HG02852 (cell line): ENCODE data around the gene TMEM250.

Source experiments
- ATAC-seq: cut with Tn5 transposase; IDR thresholded peaks from one replicate; pipeline ENCODE4 v1.9.1; 2021; ENCODE audit warnings: mild to moderate bottlenecking, moderate library complexity; ENCODE audit not compliant: unreplicated experiment

Gene TMEM250

DNA sequence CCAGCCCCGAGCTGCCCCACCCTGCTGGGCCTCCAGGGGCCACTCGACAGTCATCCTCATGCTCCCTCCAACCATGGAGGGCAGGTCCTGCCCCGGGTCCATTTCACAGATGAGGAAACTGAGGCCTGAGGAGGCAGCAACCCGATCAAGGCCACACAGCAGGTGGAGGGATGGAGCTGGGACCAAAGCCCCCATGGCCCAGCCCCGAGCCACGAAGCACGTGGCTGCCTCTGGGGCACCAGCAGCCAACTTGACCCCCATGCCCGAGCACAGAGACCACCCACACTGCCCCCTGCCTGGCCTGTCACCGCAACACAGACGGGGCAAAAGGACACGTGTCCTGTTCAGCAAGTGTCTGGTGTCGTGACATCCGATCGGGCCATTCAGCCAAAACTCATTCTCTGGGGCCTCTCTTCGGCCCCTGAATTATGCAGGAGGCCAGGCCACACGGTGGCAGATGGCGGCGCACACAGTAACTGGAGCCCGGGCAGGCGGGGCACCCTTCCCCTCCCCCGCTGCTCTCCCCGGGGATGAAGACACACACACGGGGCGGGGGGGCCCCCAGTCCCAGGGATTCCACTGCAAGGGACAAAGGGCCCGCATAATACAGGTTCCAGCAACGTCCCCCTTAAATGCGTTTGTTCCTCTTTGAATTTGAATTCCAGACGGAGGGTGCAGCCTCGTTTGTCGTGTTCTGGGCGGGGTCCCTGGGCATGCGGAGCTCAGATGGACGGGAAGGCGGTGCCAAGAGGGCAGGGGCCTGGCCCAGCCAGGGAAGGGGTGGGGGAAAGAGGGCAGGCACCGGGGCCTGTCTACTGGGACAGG is 29.4 kb upstream of the TMEM250 start:
- no peak for ATAC-seq

DNA sequence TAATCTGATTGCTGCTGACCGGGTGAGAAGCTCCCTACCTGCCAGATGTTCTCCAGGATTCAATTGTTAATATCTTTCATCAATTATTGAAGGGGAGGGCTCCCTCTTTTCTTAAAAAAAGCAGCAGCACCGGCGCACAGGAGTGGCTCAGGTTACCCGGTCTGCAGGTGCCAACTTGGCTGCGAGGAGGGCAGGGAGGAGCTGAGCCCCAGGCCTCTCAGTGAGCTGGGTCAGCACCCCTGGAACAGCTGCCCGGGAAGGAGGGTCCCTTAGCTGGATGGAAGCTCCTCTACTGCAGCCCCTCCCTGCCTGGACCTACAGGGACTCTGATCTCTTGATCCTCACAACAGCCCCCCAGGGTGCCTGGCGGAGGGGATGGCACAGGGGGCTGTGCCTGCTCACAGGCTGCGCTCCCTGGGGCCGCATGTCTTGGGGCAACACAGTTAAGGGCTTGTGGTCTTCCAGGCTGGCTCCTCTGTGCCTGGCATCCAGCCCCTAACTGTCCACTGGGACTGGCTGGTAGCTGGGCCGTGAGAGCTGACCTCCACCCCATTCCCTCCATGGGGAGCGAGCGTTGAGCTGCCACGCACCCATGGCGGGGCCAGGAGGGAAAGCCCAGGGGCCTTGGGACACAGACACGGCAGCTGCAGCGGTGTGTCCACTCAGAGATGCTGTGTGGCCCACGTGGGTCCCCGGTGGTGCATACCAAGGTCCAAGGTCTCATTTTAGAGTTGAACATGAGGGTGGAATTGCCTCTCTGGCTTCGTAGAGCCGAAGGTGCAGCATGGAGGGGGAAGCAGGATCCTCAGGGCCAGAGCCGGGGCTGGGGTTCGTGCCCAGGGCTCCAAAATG is 28.6 kb upstream of the TMEM250 start:
- no peak for ATAC-seq

DNA sequence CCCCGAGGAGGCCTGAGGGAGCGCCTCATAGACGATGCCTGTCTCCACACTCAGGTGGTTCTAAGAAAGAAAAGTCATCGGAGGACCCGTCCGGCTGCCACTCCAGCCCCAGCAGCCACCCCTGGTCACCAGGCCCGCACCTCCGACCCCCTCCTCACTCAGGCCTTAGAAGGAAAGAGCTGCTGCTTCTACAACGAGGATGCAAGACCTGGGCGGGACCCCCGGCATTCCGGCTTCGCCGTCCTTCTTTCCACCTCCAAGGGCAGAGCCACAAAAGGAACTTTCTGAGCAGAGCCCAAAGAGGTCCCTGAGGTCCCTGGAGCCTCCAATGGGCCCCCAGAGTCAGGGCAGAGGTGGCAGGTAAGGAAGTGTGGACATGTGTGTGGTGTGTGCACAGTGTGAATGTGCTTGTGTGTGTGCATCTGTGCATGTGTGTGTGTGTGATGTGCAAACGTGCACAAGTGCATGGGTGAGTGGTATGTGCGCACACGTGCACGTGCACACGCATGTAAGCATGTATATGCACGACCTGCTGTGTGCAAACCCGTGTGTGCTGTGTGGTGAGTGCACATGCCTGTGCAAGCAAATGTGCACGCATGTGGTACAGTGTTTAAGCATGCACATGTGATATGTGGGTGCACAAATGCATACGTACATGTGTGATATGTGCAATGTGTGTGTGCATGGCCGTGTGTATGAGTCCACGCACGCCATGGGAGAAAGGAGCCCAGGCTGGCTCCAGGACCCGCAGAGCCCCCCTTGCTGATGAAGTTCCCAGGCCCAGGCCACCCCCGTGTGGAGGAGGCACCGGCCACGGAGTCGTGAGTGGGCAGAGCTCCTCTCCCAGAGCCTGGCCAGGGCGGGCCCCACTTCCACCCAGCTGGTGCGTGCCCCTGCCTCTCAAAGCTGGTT is 27.7 kb upstream of the TMEM250 start:
- ATAC-seq, result no peak

DNA sequence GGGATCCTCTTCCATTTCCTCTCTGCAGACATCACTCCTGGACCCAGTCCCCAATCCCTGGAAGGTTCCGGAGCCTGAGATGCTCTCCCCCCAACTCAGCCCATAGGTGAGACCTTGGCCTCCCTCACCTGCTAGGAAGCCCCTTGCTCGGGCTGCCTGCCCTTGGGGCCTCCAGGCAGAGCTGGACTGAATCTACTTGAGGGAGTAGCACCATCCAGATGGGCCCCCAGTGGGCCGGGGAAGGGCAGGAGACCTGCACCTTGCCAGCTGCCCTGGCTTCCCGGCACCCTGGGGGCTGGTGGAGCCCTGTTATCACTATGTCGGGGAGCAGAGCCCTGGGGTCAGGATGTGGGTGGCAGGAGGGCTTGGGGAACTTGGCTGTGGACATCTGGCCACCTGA is 26.9 kb upstream of the TMEM250 start:
- no peak for ATAC-seq

DNA sequence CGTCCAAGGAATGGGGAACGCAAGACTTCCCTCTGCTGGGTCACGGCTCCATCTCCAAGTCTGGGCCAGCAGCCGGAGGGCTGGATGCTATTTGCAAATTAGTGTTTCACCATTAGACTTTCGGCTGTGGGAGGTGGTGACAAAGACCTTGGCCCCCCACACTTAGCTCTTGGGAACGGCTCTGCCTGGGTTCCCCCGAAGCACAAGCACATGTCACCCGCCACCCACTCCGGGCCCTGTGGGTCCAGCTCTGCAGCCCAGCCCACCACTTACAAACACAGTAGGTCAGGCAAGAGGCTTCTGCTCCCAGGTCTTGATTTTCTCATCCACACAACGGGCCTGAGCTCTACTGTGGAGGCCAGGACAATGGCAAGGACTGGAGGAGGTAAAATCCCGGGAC is 25.8 kb upstream of the TMEM250 start:
- no peak for ATAC-seq

DNA sequence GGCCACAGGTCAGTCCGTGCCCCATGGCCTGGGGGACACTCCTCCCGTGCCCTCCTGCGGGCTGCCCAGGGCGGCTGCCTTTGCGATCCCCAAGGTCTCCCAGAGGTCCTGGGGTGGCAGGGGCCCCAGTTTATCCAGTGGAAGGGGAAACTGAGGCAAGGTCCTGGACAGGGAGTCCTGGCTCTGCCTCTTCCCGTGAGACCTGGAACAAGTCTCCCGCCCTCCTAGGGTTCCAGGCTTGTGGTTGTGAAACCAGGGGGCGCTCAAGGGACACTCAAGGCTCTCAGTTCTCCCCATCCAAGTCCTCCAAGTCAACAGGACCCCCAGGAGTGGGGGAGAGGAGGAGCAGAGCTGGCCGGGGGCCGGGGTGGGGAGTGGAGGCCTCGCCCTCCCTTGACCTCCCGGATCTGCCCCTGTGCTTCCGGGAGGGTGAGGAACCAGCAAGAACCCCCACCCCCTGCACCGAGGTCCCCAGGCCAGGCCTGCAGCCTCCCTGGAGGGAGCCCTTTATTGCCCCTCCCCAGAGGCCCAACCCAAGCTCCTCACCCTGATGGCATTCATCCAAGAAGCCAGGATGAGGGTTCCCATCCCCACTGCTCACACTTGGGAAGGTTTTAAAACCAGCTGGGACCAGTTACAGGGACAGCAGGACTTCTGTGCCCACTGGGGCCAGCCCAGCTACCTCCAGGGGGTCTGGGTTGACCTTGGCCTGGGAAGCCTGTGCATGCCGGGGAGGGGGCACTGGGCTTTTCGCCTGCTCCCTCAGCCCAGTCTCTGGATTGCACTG is 24.7 kb upstream of the TMEM250 start:
- no peak for ATAC-seq

DNA sequence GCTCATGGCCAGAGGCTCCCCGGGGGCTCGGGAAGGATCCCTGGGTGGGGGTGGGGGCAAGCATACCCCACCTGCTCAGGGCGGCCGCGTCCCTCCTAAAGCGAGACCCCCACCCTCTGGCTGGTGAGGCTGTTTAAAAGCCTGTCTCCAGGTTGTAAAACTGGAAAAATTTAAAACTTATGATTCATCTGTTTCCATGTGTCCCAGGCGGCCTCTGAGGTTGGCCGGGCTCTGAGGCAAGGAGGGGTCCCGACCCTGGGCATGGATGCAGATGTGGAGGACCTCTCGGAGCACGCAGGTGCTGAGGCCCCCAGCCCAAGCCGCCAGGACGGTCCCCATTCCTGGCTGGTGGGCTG is 24.2 kb upstream of the TMEM250 start:
- no peak for ATAC-seq

DNA sequence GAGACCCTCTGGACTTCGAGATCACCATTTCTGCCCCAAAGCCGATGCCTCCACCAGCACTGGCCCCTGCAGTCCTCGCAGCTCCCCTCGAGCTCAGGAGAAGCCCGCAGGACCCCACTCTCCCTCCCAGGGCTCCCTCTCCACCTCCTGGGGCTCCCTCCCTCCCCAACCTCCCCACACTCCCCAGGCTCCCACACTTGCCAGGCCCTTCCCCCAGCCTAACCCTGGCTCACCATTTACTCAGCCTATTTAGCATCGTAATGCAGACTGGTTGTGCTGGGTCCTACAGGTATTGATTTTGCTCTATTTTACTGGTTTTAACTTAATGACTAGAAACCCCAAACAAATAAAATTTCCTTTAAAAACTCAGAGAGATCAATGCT is 23.7 kb upstream of the TMEM250 start:
- ATAC-seq, result no peak

DNA sequence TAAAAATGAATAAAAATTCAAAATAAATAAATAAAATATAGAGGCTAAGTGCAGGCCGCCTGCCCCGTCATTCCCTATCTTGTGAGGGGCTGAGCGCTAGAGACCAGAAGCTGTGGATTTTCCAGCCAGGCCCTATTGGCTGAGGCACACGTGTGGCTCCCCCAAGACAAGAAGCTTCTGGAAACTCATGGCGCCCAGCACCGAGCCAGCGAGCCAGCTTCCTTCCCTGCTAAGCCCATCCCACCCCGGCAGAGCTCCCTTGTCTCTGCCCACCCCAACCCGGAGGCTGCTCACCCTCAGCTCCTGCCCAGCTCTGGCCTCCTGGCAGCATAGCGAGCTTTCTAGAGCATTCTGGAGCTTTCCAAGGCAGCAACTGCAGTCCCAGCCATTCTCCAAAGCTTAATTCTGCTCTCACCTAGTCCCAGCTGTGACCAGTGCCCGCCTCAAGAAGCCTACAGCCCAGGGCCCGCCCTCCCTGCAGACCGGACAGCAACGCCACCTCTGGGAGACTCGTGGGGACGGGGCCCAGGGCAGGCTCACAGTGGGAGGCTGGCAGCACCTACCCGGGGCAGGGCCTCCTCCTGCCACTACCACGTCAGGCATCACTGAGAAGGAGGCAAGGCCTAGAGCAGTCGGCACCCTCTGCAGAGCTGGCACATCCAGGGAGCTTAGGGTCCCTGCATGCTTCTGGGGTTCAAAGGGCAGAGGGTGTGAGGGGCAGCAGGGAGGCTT is 23.2 kb upstream of the TMEM250 start:
- ATAC-seq, result no peak

DNA sequence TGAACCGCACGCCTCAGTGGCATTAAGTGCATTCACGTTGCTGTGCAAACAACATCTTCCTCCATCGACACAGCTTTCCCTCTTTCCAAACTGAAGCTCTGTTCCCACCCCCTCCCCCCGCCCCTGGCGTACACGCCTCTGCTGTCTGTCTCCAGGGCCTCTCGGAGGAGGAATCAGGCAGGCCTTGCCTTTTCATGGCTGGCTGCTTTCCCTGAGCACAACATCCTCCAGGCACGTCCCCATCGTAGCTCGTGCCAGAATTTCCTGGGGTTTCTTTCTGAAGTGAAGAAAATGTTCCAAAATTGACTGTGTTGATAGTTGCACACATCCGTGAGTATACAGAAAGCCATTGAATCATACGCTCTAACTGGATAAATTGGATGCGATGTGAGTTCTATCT is 22.3 kb upstream of the TMEM250 start:
- no peak for ATAC-seq

DNA sequence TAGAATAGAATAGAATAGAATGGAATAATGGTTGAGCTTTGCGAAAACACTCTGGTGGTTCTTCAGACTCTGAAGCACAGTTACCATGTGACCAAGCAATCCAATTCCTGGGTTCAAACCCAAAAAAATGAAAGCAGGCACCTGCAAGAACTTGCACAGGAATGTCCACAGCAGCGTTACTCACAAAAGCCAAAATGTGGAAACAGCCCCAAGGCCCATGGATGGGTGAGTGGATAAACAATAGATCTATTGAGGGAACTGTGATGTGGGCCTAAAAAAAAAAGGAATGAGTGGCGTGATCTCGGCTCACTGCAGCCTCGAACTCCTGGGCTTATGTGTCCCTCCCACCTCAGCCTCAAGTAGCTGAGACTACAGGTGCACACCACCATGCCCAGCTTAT is 21.4 kb upstream of the TMEM250 start:
- no peak for ATAC-seq

DNA sequence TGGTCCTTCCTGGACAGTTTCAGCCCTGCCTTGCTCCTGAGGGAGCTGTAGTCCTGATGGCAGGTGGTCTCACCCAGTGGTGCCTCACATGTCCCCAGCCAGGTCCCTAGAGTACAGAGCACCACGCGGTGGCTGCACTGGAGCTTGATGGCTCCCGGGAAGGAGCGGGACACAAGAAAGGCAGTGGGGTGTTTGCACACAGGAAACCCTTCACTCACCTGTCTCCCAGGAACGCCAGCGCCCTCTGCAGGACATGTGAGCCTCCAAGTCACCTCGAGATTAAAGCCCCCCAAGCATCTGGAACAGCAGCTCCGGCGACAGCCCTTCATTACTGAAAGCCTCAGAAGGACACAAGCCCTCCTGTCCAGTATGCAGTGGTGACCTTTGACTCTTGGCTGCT is 19.9 kb upstream of the TMEM250 start:
- no peak for ATAC-seq

DNA sequence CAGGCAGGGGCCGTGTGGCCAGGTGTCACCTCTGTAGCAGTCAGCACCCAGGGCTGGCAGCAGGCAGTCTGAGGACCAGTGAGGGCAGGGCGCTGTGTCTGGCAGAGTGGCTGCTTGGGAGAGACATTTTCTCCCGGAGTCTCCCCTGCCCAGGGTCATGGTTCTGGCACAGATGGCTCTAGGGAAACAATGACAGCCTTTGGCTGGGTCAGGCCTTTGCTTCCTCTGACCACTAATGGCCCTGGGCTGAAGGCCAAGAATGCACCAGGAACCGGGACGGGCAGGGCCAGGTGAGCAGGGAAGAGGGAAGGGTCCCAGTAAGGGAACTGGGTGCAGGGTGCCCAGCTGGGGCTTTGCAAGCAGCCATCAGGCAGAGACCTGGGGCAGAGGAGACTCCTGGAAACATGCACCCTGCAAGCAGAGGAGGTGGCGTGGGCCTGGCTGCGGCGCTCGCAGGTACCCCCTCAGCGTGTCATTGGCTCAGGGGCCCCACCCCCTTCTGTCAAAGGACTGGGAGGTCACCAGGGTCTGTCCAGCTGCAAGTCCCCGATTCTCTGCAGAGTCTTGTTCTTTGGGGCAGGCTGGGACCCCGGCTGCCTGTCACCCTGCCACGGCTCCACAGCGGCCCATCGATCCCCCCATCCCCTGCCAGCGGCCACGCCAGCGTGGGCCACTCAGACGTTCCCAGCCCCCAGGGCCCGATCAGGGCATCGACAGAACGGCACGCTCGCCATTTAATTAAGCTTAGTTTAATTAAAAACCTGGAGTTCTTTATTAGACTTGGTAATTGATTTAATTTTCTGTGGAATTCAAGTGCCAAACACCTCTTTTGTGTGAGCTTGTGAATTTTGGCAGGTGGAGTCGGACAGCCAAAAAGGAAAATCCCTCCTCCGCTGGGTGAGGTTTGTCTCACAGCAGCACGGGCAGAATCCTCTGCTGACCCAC is 18.9 kb upstream of the TMEM250 start:
- no peak for ATAC-seq

DNA sequence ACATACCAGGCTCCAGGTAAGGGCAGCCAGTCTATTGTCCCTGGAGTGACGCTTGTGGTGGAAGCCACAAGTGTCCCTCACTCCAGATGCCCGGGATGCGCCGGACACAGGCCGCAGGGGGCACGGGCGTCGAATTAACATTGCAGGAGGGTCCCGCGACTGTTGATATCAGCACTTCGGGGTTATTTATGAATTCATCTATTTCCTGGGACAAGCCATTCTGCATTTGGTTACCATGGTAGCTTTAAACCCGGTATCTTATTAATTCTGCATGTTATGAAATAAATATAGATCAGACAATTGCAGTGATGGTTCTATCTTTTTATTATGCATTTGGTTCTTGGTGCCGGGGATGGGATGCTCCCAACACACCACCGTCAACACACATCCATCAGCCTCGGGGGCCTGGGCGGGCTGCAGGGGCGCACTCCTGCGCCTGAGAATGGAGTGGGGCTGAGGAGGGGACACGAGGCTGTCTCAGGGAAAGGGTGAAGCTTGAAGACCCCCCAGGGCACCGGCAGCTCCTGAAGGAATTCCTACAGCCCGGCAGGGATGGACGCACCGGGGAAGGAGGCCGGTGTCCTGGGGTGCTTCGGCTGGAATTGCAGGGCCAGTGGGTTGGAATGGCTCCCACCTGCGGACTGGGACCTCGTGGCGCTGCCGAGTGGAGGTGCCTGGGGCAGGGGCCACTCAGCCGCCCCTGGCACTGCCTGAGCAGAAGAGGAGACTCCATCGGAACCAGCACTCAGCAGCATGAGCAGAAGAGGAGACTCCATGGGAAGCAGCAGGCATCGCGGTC is 17.7 kb upstream of the TMEM250 start:
- no peak for ATAC-seq

DNA sequence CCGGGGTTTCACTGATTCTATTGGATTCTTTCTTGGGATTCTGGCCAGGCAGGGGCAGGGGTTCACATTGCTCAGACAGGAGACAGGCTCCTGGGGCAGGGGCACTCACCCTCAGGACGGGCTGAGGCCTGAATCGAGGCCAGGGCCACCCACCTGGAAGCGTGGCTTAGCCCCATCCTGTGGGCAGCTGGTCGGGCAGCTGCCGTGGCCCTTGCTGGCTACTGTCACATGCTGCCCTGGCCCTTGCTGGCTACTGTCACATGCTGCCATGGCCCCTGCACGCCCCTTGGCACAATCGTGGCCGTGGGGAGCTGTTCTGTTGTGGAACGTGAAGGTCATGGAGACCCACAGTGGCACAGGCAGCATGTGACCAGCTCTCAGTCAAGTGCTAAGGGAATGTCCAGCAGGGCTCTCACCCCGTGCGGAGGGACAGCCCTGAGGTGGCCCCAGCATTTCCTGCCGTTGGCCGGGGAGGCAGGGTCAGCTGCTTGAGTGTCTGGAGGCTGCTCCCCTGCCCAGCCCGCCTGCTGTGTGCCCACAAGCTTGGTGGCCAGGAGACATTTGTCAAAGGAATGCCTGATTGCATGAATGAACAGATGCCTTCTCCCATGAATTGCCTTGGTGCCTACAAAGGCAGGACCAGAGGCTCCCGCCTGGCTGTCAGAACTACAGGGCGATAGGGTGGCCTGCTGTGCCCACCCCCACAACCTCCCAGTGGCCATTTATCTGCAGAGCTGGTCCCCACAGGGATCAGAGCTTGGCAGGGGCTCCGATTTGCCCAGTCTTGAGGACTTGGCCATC is 16.9 kb upstream of the TMEM250 start:
- no peak for ATAC-seq

DNA sequence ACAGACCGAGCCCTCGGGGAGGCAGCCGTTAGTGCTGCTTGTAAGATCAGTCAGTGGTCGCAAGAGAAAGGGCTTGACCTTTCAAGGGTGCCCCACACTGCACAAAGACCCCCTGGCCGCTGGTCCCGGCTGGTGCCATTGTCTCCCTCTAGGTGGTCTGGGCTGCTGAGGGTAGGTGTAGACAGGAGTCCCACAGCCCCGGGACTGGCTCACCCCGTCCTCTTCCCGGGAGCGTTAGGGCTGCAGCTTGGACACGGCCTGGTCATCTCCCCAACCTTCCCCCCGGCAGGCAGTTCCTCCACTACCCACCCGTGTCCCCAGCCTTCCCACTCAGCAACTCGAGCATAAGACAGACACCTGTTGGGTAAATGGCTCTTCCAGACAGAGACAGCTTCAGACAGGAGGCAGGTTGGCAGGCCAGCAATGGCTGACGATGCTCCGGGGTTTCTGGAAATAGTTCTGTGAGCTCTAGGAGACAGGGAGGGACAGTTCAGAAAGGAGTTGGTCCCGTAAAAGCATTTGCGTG is 15.3 kb upstream of the TMEM250 start:
- no peak for ATAC-seq
